Breast epithelium (tissue), 4 donors: Measurements from ENCODE around the gene PTH2. TPM values are rescaled to one million over a fixed set of nuclear protein-coding genes. Genes with fewer than 3 reads are reported as not detected.
"Not testable (repeated sequence)": the region's sequence is repeated elsewhere in the genome, so short reads cannot be mapped to it uniquely, and the experiment has no call there.

Source experiments
- DNase-seq, 2 donors: peaks; one replicate each; pipeline ENCODE4 v3.0.0-alpha.2; 2019; ENCODE audit warnings: low spot score in 2 of 2
- H3K27ac ChIP-seq, 2 donors: fragments of 200-600 bp; sonication (generic) in 1 of 2; one replicate each; pipeline ENCODE4 v1.5.1; 2016 to 2019; ENCODE audit warnings: mild to moderate bottlenecking in 1 of 2
- H3K27me3 ChIP-seq, 2 donors: fragments of 200-600 bp; sonication (generic) in 1 of 2; one replicate each; pipeline versions ENCODE4 v1.5.1 to v1.6.0; 2017 to 2019; ENCODE audit warnings: control low read depth in 1 of 2, mild to moderate bottlenecking in 1 of 2
- H3K36me3 ChIP-seq: fragments of 200-600 bp; one replicate; pipeline ENCODE4 v1.5.1; 2019
- H3K4me1 ChIP-seq, 2 donors: fragments of 200-600 bp; sonication (generic); one replicate each; pipeline ENCODE4 v1.5.1; 2016 to 2019; ENCODE audit warnings: control low read depth in 1 of 2
- H3K4me3 ChIP-seq, 3 donors: fragments of 200-600 bp; sonication (generic); 1 replicate in 2 of 3; 2 replicates in 1 of 3; pipeline ENCODE4 v1.5.1; 2016 to 2019; ENCODE audit warnings: mild to moderate bottlenecking in 3 of 3, moderate library complexity in 2 of 3
- H3K9me3 ChIP-seq, 2 donors: fragments of 200-600 bp; sonication (generic) in 1 of 2; one replicate each; pipeline ENCODE4 v1.5.1; 2016 to 2019; ENCODE audit warnings: control low read depth in 1 of 2
- CTCF ChIP-seq, 3 donors: fragments of 450-650 bp; IDR thresholded peaks; one replicate each; pipeline ENCODE4 v1.5.1; 2016 to 2017; ENCODE audit warnings: antibody characterized with exemption in 3 of 3, mild to moderate bottlenecking in 3 of 3, moderate library complexity in 3 of 3
- POLR2A ChIP-seq: fragments of 450-650 bp; IDR thresholded peaks from one replicate; pipeline ENCODE4 v1.6.1; 2016; ENCODE audit warnings: antibody characterized with exemption, mild to moderate bottlenecking, moderate library complexity
- POLR2AphosphoS5 ChIP-seq, 3 donors: sonication (generic); formaldehyde crosslinking; IDR thresholded peaks; one replicate each; pipeline ENCODE4 v1.6.1; 2017; ENCODE audit warnings: antibody characterized with exemption in 3 of 3
- intact Hi-C: fragments of 100-400 bp; cut with DNase I; formaldehyde crosslinking; loops from one replicate; pipeline ENCODE4 v1.15.1; 2023; ENCODE audit warnings: low total_unique reads
- total RNA-seq, 3 donors: library from RNA; depleted of rRNA; stranded (reverse); fragments of >200 nt; gene quantifications; one replicate each; pipeline ENCODE4 v1.1.0, GENCODE V29; 2016

The PTH2 gene
- total RNA-seq, 3 donors from 2014 or later = not detected

DNA sequence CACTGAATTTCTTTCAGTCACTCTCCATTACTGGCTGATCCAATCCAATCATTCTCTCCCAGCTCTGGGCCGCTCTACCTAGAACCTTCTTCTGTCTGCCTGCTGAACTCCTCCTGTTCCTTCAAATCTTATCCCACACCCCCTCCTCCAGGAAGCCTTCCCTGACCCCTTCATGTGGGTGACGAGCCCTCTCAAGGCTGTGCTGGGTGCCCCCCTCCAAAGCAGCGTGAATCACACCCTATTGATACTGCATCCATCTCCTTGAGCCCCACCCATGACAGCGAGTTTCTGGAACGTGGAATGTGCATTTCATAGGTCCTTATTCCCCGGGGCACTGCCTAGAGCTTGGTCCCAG, 25.2 kb upstream of the PTH2 start:
- H3K27ac ChIP-seq = peak overlapping the region in 1 of 2 donors; percentile 21
- H3K4me3 ChIP-seq = no peak overlapping the region
- intact Hi-C loops = no loop called here
- H3K9me3 ChIP-seq = no peaks in the 10 kb centered on the region
- DNase-seq = no peak
- TF ChIP-seq CTCF (IDR thresholded peaks at IDR 0.05) = no peak
- TF ChIP-seq POLR2A = no peak
- TF ChIP-seq POLR2AphosphoS5 (IDR thresholded peaks at IDR 0.05) = no peak
- H3K4me1 ChIP-seq = peaks cover 1 to 8% of the 10 kb centered on the region in 2 donors
- H3K27me3 ChIP-seq = no peaks in the 10 kb centered on the region
- H3K36me3 ChIP-seq = no peaks in the 10 kb centered on the region

DNA sequence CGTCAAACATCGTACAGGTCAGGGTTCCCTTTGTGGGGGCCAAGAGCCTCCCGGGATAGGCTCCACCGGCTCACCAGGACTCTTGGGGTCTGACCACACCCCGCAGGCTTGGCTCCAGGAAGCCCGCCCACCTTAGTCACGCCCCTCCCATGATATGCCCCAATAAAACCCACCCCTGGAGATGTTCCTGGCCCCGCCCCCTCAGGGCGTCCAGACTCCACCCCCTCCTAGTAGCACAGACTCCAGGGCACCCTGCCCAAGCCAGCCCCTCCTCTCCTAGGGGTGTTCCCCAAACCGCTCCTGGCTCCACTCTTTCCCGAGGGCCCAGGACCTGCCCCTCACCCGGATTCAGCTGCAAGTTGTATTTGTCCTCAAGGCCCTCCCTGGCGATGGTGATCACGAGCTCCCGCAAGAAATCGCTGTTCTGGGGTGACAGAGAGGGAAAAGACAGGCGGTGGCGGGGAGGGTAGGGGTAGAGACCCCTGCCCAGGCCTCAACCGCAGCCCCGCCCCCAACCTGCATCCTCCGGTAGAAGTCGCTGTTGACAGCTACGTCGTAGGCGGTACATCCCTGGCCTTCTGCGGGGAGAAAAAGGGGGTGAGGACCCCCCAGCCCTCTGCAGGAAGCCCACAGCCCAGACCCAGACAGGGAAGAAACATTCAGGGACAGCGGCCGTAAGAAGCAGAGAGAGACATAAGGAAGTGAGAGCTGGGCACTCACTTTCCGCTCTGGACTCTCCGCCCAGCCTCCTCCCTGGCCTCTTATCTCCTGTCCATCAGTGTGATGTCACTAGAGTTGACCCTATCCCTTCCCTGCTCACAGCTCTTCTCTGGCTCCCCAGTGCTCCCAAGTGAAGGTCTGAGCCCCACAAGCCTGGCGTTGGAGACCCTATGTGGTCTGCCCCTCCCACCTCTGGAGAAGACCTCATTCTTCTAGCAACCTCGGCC, 24.5 kb upstream of the PTH2 start:
- intact Hi-C loops = no loop called here

GRCh38 chr19:49445997-49446396, 22.8 kb upstream of the PTH2 start:
- intact Hi-C loops = no loop called here
- H3K9me3 ChIP-seq = no peaks in the 10 kb centered on the region
- no peaks in the 10 kb centered on the region for H3K36me3 ChIP-seq
- peaks cover 4 to 8% of the 10 kb centered on the region in 2 donors for H3K4me1 ChIP-seq
- TF ChIP-seq POLR2A = no peak
- no peak for TF ChIP-seq CTCF (IDR thresholded peaks at IDR 0.05)
- TF ChIP-seq POLR2AphosphoS5 (IDR thresholded peaks at IDR 0.05) = no peak
- no peaks in the 10 kb centered on the region for H3K27me3 ChIP-seq
- H3K4me3 ChIP-seq = no peak overlapping the region
- H3K27ac ChIP-seq = no peak overlapping the region
- DNase-seq = no peak

More for the DNA sequence above, 24.5 kb upstream of the PTH2 start:
- no peak for DNase-seq
- TF ChIP-seq POLR2A = no peak
- no peak for TF ChIP-seq POLR2AphosphoS5 (IDR thresholded peaks at IDR 0.05)
- TF ChIP-seq CTCF (IDR thresholded peaks at IDR 0.05) = no peak
- Histone ChIP-seq H3K27ac (peak overlapping the region in 1 of 2 donors; percentile 21), H3K4me3 (no peak overlapping the region), H3K36me3 (no peaks in the 10 kb centered on the region), H3K9me3 (no peaks in the 10 kb centered on the region), H3K27me3 (no peaks in the 10 kb centered on the region), H3K4me1 (peaks cover 4 to 8% of the 10 kb centered on the region in 2 donors)

- Histone ChIP-seq H3K27ac (peak overlapping the region; percentile 80 to 81), H3K27me3 (peaks cover 0 to 14% of the 10 kb centered on the region in 2 donors), H3K4me3 (peak overlapping the region in 2 of 3 donors; percentile 69 to 91)
- intact Hi-C loops, DNase-seq, H3K36me3 ChIP-seq, H3K9me3 ChIP-seq, H3K4me1 ChIP-seq: not testable (repeated sequence)
Measured at GRCh38 chr19:49444100-49444700, 21.0 kb upstream of the PTH2 start.

GRCh38 chr19:49443366-49444099, 20.3 kb upstream of the PTH2 start:
- intact Hi-C loops = no loop called here
- peak overlapping the region; percentile 62 to 91 (median 69) for H3K4me3 ChIP-seq
- H3K36me3 ChIP-seq = no peaks in the 10 kb centered on the region
- peaks cover 0 to 18% of the 10 kb centered on the region in 2 donors for H3K27me3 ChIP-seq
- peak overlapping the region; percentile 80 to 81 for H3K27ac ChIP-seq
- peak; percentile 93 to 94 for DNase-seq
- no peaks in the 10 kb centered on the region for H3K9me3 ChIP-seq
- peak; percentile 48 to 73 (median 73) for TF ChIP-seq POLR2AphosphoS5 (IDR thresholded peaks at IDR 0.05)
- no peak for TF ChIP-seq POLR2A
- peak; percentile 81 to 93 (median 93) for TF ChIP-seq CTCF (IDR thresholded peaks at IDR 0.05)
- H3K4me1 ChIP-seq = peaks cover 0 to 4% of the 10 kb centered on the region in 2 donors
